Lower leg skin (tissue), 3 donors: ENCODE data around the gene DCST1.

Source experiments
- CTCF ChIP-seq, 3 donors: fragments of 450-650 bp; IDR thresholded peaks; one replicate each; pipeline ENCODE4 v1.5.1; 2016; ENCODE audit warnings: antibody characterized with exemption in 3 of 3, mild to moderate bottlenecking in 3 of 3, moderate library complexity in 2 of 3
- POLR2A ChIP-seq, 2 donors: fragments of 450-650 bp; IDR thresholded peaks; one replicate each; pipeline ENCODE4 v1.6.1; 2016 to 2017; ENCODE audit warnings: antibody characterized with exemption in 2 of 2, mild to moderate bottlenecking in 1 of 2, moderate library complexity in 1 of 2

- TF ChIP-seq CTCF (IDR thresholded peaks at IDR 0.05) (no peak), POLR2A (IDR thresholded peaks at IDR 0.05) (no peak)
These were observed 15.1 kb downstream of the DCST1 start for GRCh38 chr1:155048449-155049334.
